Keratinocyte (primary cell): ENCODE results near the gene LTF.

ENCODE experiments used
- CTCF ChIP-seq, 3 experiments: IDR thresholded peaks in 1 of 3; conservative IDR thresholded peaks in 1 of 3; optimal IDR thresholded peaks in 1 of 3; 2 replicates in 2 of 3; 3 replicates in 1 of 3; pipeline versions ENCODE3 to v1.5.1; 2011; ENCODE audit warnings: low read length in 3 of 3, mild to moderate bottlenecking in 3 of 3, moderate library complexity in 2 of 3, control low read depth in 1 of 3, inconsistent platforms in 1 of 3; ENCODE audit not compliant: insufficient read depth in 2 of 3; ENCODE audit errors: extremely low read depth in 1 of 3
- EZH2 ChIP-seq: IDR thresholded peaks from one replicate; pipeline ENCODE4 v1.6.1; 2012; ENCODE audit warnings: inconsistent platforms, mild to moderate bottlenecking, low read length, moderate library complexity

- TF ChIP-seq CTCF (optimal IDR thresholded peaks at IDR 0.05 in 1 of 3, IDR thresholded peaks at IDR 0.05 in 1 of 3, conservative IDR thresholded peaks at IDR 0.05 in 1 of 3; ENCODE audit: extremely low read depth in 1 of 3, insufficient read depth in 2 of 3, low read length in 3 of 3) (no peak), EZH2 (no peak)
These were observed 24.7 kb upstream of the LTF start for GRCh38 chr3:46489381-46489780.
